GM23248 (cell line): ENCODE measurements around the gene ARHGEF28. TPM values are rescaled to one million over a fixed set of nuclear protein-coding genes. Genes with fewer than 3 reads are reported as not detected.

Source experiments
- DNase-seq: peaks from one replicate; pipeline ENCODE4 v3.0.0-alpha.2; 2015
- H2AFZ ChIP-seq: fragments of 200-600 bp; sonication (generic); 2 replicates; pipeline ENCODE4 v1.6.1; 2016; ENCODE audit warnings: antibody characterized with exemption
- H3F3A ChIP-seq: fragments of 200-600 bp; sonication (generic); 2 replicates; pipeline ENCODE4 v1.6.1; 2016; ENCODE audit warnings: mild to moderate bottlenecking, antibody characterized with exemption, mixed run types; ENCODE audit not compliant: insufficient read depth
- H3K27ac ChIP-seq: fragments of 200-600 bp; sonication (generic); 2 replicates; pipeline ENCODE4 v1.5.1; 2016; ENCODE audit warnings: mild to moderate bottlenecking
- H3K27me3 ChIP-seq: fragments of 200-600 bp; sonication (generic); replicated peaks from 2 replicates; pipeline ENCODE4 v1.6.1; 2016; ENCODE audit warnings: mild to moderate bottlenecking; ENCODE audit not compliant: insufficient read depth
- H3K36me3 ChIP-seq: fragments of 200-600 bp; sonication (generic); 2 replicates; pipeline ENCODE4 v1.6.1; 2016; ENCODE audit warnings: low read depth, mild to moderate bottlenecking
- H3K4me1 ChIP-seq: fragments of 200-600 bp; sonication (generic); 2 replicates; pipeline ENCODE4 v1.6.1; 2016; ENCODE audit warnings: mild to moderate bottlenecking; ENCODE audit not compliant: insufficient read depth
- H3K4me2 ChIP-seq: fragments of 200-600 bp; sonication (generic); one replicate; pipeline ENCODE4 v1.6.1; 2016; ENCODE audit warnings: mild to moderate bottlenecking; ENCODE audit not compliant: unreplicated experiment
- H3K4me3 ChIP-seq: fragments of 200-600 bp; sonication (generic); 2 replicates; pipeline ENCODE4 v1.5.1; 2016; ENCODE audit warnings: mild to moderate bottlenecking
- H3K79me2 ChIP-seq: fragments of 200-600 bp; sonication (generic); 2 replicates; pipeline ENCODE4 v1.6.1; 2016; ENCODE audit warnings: mild to moderate bottlenecking; ENCODE audit not compliant: insufficient read depth
- H3K9ac ChIP-seq: fragments of 200-600 bp; sonication (generic); 2 replicates; pipeline ENCODE4 v1.6.1; 2016; ENCODE audit warnings: mild to moderate bottlenecking
- H3K9me2 ChIP-seq: fragments of 200-600 bp; sonication (generic); 2 replicates; pipeline ENCODE4 v1.6.1; 2016; ENCODE audit warnings: mixed run types, mild to moderate bottlenecking, moderate library complexity; ENCODE audit not compliant: insufficient read depth
- H3K9me3 ChIP-seq: fragments of 200-600 bp; sonication (generic); one replicate; pipeline ENCODE4 v1.6.1; 2017; ENCODE audit warnings: low read depth
- H4K20me1 ChIP-seq: fragments of 200-600 bp; sonication (generic); 2 replicates; pipeline ENCODE4 v1.6.0; 2016; ENCODE audit not compliant: insufficient read depth
- EZH2 ChIP-seq: fragments of 200-600 bp; sonication (generic); IDR thresholded peaks from 2 replicates; pipeline ENCODE4 v1.6.1; 2018; ENCODE audit warnings: antibody characterized with exemption, mild to moderate bottlenecking; ENCODE audit not compliant: insufficient read depth, poor library complexity, severe bottlenecking
- EZH2phosphoT487 ChIP-seq: fragments of 200-600 bp; sonication (generic); IDR thresholded peaks from 2 replicates; pipeline ENCODE4 v1.6.1; 2018; ENCODE audit warnings: antibody characterized with exemption, moderate library complexity, mild to moderate bottlenecking, low read depth; ENCODE audit not compliant: insufficient read depth
- WGBS, 2 experiments: methylation state at CpG; one replicate each; pipeline ENCODE4 v1.1.6; 2015 to 2017; ENCODE audit warnings: low lambda C conversion rate in 2 of 2, low coverage in 1 of 2; ENCODE audit errors: missing lambda C conversion rate in 2 of 2; 5-methylcytosine and 5-hydroxymethylcytosine counted together
- in situ Hi-C: fragments of 300-500 bp; cut with MboI; formaldehyde crosslinking; loops from 2 replicates; pipeline ENCODE4 v1.15.0; 2020
- polyA plus RNA-seq: library from polyadenylated mRNA; unstranded; fragments of >200 nt; fragmentation: Nextera tagmentation; extraction: Ambion mirVana; gene quantifications from 2 replicates; pipeline ENCODE4 v1.2.1, GENCODE V29; 2016
- total RNA-seq: library from RNA; depleted of rRNA; stranded (reverse); fragments of >200 nt; shearing (Covaris generic); gene quantifications from 2 replicates; pipeline ENCODE4 v1.2.3, GENCODE V29; 2014

The ARHGEF28 gene
- total and polyA plus RNA-seq, 2 experiments from 2014 or later = 5.0 to 9.6 TPM

- no peak overlapping the region for H3K4me3 ChIP-seq
- no peak overlapping the region for H2AFZ ChIP-seq
- H3K9me3 ChIP-seq = no peaks in the 10 kb centered on the region
- peaks cover 37% of the 10 kb centered on the region for H3F3A ChIP-seq
- no peak for TF ChIP-seq EZH2
- no peak for TF ChIP-seq EZH2phosphoT487
- H3K9ac ChIP-seq = no peak overlapping the region
- H3K4me1 ChIP-seq = peaks cover 44% of the 10 kb centered on the region
- in situ Hi-C loops = no loop called here
- H3K36me3 ChIP-seq = no peaks in the 10 kb centered on the region
- H3K27me3 ChIP-seq = no peaks in the 10 kb centered on the region
- H3K79me2 ChIP-seq = no peaks in the 10 kb centered on the region
- H3K27ac ChIP-seq = no peak overlapping the region
- 97 to 98% methylated on average over 3 of the region's 3 CpGs for WGBS, 2 experiments
- no peaks in the 10 kb centered on the region for H4K20me1 ChIP-seq
- no peaks in the 10 kb centered on the region for H3K9me2 ChIP-seq
- H3K4me2 ChIP-seq = no peak overlapping the region
- no peak for DNase-seq
Observed at GRCh38 chr5:73690015-73690414, 64.0 kb downstream of the ARHGEF28 start.

- Histone ChIP-seq H3K9me3 (no peaks in the 10 kb centered on the region), H4K20me1 (no peaks in the 10 kb centered on the region), H2AFZ (no peak overlapping the region), H3K27me3 (no peaks in the 10 kb centered on the region), H3K4me1 (peaks cover 41% of the 10 kb centered on the region), H3K9ac (0 out of 2 replicates have a peak overlapping the region, but pooled peaks have one; percentile 1), H3K79me2 (0 out of 2 replicates have a peak, but pooled peaks cover 5% of the 10 kb centered on the region), H3K4me2 (peak overlapping the region; percentile 60), H3K4me3 (peak overlapping the region; percentile 29), H3K9me2 (no peaks in the 10 kb centered on the region), H3F3A (peaks cover 28% of the 10 kb centered on the region), H3K27ac (peak overlapping the region; percentile 71), H3K36me3 (no peaks in the 10 kb centered on the region)
- peak; percentile 21 for DNase-seq
- in situ Hi-C loops = no loop called here
- 87 to 90% methylated on average over 3 of the region's 3 CpGs for WGBS, 2 experiments
- no peak for TF ChIP-seq EZH2phosphoT487
- TF ChIP-seq EZH2 = no peak
Observed at GRCh38 chr5:73691302-73692080, 65.5 kb downstream of the ARHGEF28 start.

- DNase-seq = peak; percentile 93
- in situ Hi-C loops = no loop called here
- H4K20me1 ChIP-seq = no peaks in the 10 kb centered on the region
- peak overlapping the region; percentile 29 for H3K4me3 ChIP-seq
- H3F3A ChIP-seq = peaks cover 26% of the 10 kb centered on the region
- 0 out of 2 replicates have a peak, but pooled peaks cover 5% of the 10 kb centered on the region for H3K79me2 ChIP-seq
- TF ChIP-seq EZH2 (no peak), EZH2phosphoT487 (no peak)
- peaks cover 47% of the 10 kb centered on the region for H3K4me1 ChIP-seq
- peak overlapping the region; percentile 71 for H3K27ac ChIP-seq
- no peak overlapping the region for H3K9ac ChIP-seq
- no peaks in the 10 kb centered on the region for H3K9me3 ChIP-seq
- no peaks in the 10 kb centered on the region for H3K36me3 ChIP-seq
- H3K9me2 ChIP-seq = no peaks in the 10 kb centered on the region
- WGBS, 2 experiments = 0 to 2% methylated on average over 2 of the region's 2 CpGs
- H3K27me3 ChIP-seq = no peaks in the 10 kb centered on the region
- peak overlapping the region; percentile 60 for H3K4me2 ChIP-seq
- H2AFZ ChIP-seq = no peak overlapping the region
Observed at GRCh38 chr5:73692166-73692640, 66.2 kb downstream of the ARHGEF28 start.

GRCh38 chr5:73692981-73693380, 67.0 kb downstream of the ARHGEF28 start:
- no peak for DNase-seq
- TF ChIP-seq EZH2phosphoT487 = no peak
- TF ChIP-seq EZH2 = no peak
- H2AFZ ChIP-seq = no peak overlapping the region
- no peak overlapping the region for H3K9ac ChIP-seq
- no peaks in the 10 kb centered on the region for H3K36me3 ChIP-seq
- H3K79me2 ChIP-seq = 0 out of 2 replicates have a peak, but pooled peaks cover 5% of the 10 kb centered on the region
- H3K4me1 ChIP-seq = peaks cover 49% of the 10 kb centered on the region
- 79 to 81% methylated on average over 2 of the region's 2 CpGs for WGBS, 2 experiments
- H3K27me3 ChIP-seq = no peaks in the 10 kb centered on the region
- no peaks in the 10 kb centered on the region for H4K20me1 ChIP-seq
- H3K9me3 ChIP-seq = no peaks in the 10 kb centered on the region
- no peaks in the 10 kb centered on the region for H3K9me2 ChIP-seq
- peak overlapping the region; percentile 71 for H3K27ac ChIP-seq
- no peak overlapping the region for H3K4me3 ChIP-seq
- peaks cover 26% of the 10 kb centered on the region for H3F3A ChIP-seq
- in situ Hi-C loops = no loop called here
- peak overlapping the region; percentile 60 for H3K4me2 ChIP-seq
